ENCODE measurements around the gene ARMC2. TPM values are rescaled to one million over a fixed set of nuclear protein-coding genes. Genes with fewer than 3 reads are reported as not detected.

ARMC2 gene, protein sequence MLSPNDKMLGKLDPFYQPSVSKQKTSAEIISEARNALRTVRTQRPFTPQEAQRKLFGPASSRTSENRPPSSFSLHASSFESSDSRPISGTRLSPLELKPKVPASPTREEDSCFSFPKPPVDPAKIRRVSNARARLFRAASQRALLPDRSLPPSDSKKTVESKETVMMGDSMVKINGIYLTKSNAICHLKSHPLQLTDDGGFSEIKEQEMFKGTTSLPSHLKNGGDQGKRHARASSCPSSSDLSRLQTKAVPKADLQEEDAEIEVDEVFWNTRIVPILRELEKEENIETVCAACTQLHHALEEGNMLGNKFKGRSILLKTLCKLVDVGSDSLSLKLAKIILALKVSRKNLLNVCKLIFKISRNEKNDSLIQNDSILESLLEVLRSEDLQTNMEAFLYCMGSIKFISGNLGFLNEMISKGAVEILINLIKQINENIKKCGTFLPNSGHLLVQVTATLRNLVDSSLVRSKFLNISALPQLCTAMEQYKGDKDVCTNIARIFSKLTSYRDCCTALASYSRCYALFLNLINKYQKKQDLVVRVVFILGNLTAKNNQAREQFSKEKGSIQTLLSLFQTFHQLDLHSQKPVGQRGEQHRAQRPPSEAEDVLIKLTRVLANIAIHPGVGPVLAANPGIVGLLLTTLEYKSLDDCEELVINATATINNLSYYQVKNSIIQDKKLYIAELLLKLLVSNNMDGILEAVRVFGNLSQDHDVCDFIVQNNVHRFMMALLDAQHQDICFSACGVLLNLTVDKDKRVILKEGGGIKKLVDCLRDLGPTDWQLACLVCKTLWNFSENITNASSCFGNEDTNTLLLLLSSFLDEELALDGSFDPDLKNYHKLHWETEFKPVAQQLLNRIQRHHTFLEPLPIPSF
- polyA plus RNA-seq (ENCODE audit: low read depth in 6 of 6), result 1 to 10 TPM; 3.4 to 4.9 (median 4.4) TPM

GRCh38 chr6:108848116-108848868 is at the start of gene ARMC2:
Gene ARMC2 (plus strand): TSS chr6:108848422. CDS start chr6:108854268, 5,846 bp downstream.
- Mint-ChIP-seq H3K36me3 (no peaks in the 10 kb centered on the region), H3K4me3 (peak within 1 kb of the TSS; percentile 85 to 93 (median 91)), H3K4me1 (peaks cover 7 to 10% (median 7%) of the 10 kb centered on the region in 3 donors), H3K27ac (peak within 1 kb of the TSS; percentile 87 to 95 (median 88)), H3K27me3 (no peaks in the 10 kb centered on the region), H3K9me3 (no peaks in the 10 kb centered on the region)
- DNase-seq (peak; percentile 92), ATAC-seq (ENCODE audit: low read depth in 2 of 2) (peak; percentile 87 to 89)

GRCh38 chr6:108798670-108799353 is 49.4 kb upstream of the ARMC2 start:
- Mint-ChIP-seq H3K4me3 (peak overlapping the region in 5 of 8 donors; percentile 48 to 82 (median 54)), H3K4me1 (peaks cover 8 to 19% (median 17%) of the 10 kb centered on the region in 3 donors), H3K27ac (no peak overlapping the region), H3K27me3 (peaks cover 14 to 32% (median 20%) of the 10 kb centered on the region in 3 donors), H3K36me3 (no peaks in the 10 kb centered on the region), H3K9me3 (no peaks in the 10 kb centered on the region)
- no peak for DNase-seq
- ATAC-seq (ENCODE audit: low read depth in 2 of 2), result peak; percentile 55 to 71

GRCh38 chr6:108799354-108799717 is 48.9 kb upstream of the ARMC2 start:
- Mint-ChIP-seq H3K27ac (no peak overlapping the region), H3K4me1 (peaks cover 8 to 19% (median 17%) of the 10 kb centered on the region in 3 donors), H3K9me3 (no peaks in the 10 kb centered on the region), H3K27me3 (peaks cover 14 to 32% (median 20%) of the 10 kb centered on the region in 3 donors), H3K36me3 (no peaks in the 10 kb centered on the region), H3K4me3 (no peak overlapping the region)
- ATAC-seq (ENCODE audit: low read depth in 2 of 2) (no peak), DNase-seq (no peak)

GRCh38 chr6:108799791-108800190 is 48.4 kb upstream of the ARMC2 start:
- H3K4me1 Mint-ChIP-seq, result peaks cover 8 to 19% (median 17%) of the 10 kb centered on the region in 3 donors
- H3K36me3 Mint-ChIP-seq, result no peaks in the 10 kb centered on the region
- no peak overlapping the region for H3K4me3 Mint-ChIP-seq
- DNase-seq, result no peak
- H3K27ac Mint-ChIP-seq, result no peak overlapping the region
- no peak for ATAC-seq (ENCODE audit: low read depth in 2 of 2)
- no peaks in the 10 kb centered on the region for H3K9me3 Mint-ChIP-seq
- peaks cover 14 to 29% (median 20%) of the 10 kb centered on the region in 3 donors for H3K27me3 Mint-ChIP-seq

GRCh38 chr6:108800427-108800864 is 47.8 kb upstream of the ARMC2 start:
- ATAC-seq (ENCODE audit: low read depth in 2 of 2) (no peak), DNase-seq (no peak)
- H3K27me3 Mint-ChIP-seq, result peaks cover 14 to 26% (median 20%) of the 10 kb centered on the region in 3 donors
- no peak overlapping the region for H3K4me3 Mint-ChIP-seq
- H3K4me1 Mint-ChIP-seq, result peaks cover 8 to 23% (median 19%) of the 10 kb centered on the region in 3 donors
- no peaks in the 10 kb centered on the region for H3K9me3 Mint-ChIP-seq
- no peak overlapping the region for H3K27ac Mint-ChIP-seq
- H3K36me3 Mint-ChIP-seq, result no peaks in the 10 kb centered on the region

GRCh38 chr6:108801366-108801765 is 46.9 kb upstream of the ARMC2 start:
- H3K36me3 Mint-ChIP-seq, result no peaks in the 10 kb centered on the region
- H3K9me3 Mint-ChIP-seq, result no peaks in the 10 kb centered on the region
- peaks cover 14 to 20% (median 20%) of the 10 kb centered on the region in 3 donors for H3K27me3 Mint-ChIP-seq
- peaks cover 12 to 27% (median 12%) of the 10 kb centered on the region in 3 donors for H3K4me1 Mint-ChIP-seq
- no peak for DNase-seq
- H3K27ac Mint-ChIP-seq, result no peak overlapping the region
- H3K4me3 Mint-ChIP-seq, result no peak overlapping the region
- no peak for ATAC-seq (ENCODE audit: low read depth in 2 of 2)

DNA sequence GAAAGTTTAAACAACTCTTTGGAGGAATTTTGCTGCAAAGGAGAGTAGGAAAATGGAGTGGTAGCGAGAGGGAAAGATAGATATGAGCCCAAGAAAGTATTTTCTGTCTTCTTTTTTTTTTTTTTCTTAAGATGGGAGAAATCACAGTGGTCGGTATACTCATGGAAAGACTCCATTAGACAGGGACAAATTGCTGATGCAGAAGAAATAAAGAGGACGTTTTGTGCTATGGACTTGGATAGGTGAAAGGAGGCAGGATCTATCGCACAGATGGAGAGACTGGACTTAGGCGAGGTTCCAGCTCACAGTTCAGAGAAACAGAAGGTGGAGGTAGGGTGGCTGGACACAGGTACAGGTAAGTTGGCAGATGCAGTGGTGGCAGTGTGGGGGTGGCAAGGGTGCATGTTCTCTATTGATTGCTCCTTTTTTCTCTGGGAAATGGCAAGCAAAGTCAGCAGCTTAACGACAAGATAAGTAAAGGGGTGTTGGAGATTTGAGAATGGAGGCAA is 44.2 kb upstream of the ARMC2 start:
- H3K27me3 Mint-ChIP-seq, result peaks cover under 1 to 8% (median 6%) of the 10 kb centered on the region in 3 donors
- H3K4me1 Mint-ChIP-seq, result peaks cover 0 to 14% (median 4%) of the 10 kb centered on the region in 3 donors
- H3K9me3 Mint-ChIP-seq, result no peaks in the 10 kb centered on the region
- no peak overlapping the region for H3K27ac Mint-ChIP-seq
- no peaks in the 10 kb centered on the region for H3K36me3 Mint-ChIP-seq
- ATAC-seq (ENCODE audit: low read depth in 2 of 2), result no peak
- no peak for DNase-seq
- H3K4me3 Mint-ChIP-seq, result no peak overlapping the region

DNA sequence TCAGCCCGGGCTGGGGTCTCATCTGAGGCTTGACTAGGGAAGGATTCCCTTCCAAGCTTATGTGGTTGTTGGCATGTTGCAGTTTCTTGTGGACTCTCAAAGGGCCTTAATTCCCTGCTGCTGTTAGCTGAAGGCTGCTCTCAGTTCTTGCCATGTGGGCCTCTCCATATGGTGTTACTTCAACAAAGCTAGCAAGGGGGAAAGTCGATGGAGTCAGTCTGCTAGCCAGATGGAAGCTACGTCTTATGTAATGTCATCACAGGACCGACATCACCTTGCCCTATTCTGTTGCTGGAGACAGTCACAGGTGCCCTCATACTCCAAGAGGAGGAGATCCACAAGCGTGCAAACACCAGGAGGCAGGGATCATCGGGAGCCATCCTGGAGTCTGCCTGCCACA is 43.3 kb upstream of the ARMC2 start:
- peaks cover 0 to 14% (median 4%) of the 10 kb centered on the region in 3 donors for H3K4me1 Mint-ChIP-seq
- H3K36me3 Mint-ChIP-seq, result no peaks in the 10 kb centered on the region
- no peaks in the 10 kb centered on the region for H3K27me3 Mint-ChIP-seq
- ATAC-seq (ENCODE audit: low read depth in 2 of 2), result no peak
- DNase-seq, result no peak
- no peak overlapping the region for H3K27ac Mint-ChIP-seq
- no peaks in the 10 kb centered on the region for H3K9me3 Mint-ChIP-seq
- H3K4me3 Mint-ChIP-seq, result no peak overlapping the region

DNA sequence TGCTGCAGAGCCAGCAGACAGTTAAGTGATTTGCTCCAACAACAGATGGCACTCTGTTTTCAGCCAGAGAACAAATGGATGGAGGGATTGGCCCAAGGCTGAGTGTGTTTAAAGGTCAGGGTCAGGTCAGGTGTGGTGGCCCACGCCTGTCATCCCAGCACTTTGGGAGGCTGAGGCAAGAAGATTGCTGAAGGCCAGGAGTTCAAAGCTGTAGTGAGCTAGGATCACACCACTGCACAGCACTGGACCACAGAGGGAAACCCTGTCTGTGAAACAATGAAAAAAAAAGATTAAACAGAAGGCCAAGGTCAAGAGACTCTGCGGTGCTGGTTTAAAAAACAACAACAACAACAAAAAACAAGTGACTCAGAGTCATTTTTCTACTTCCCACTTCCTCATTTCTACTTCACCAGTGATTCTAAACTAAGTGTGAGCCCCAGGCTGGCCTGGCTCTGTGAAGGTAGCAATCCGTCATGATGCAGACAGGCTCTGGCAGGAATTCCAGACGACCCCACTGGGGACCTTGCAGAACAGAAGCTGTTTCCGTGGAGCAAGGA is 42.5 kb upstream of the ARMC2 start:
- H3K27me3 Mint-ChIP-seq, result no peaks in the 10 kb centered on the region
- peaks cover 0 to 14% (median 4%) of the 10 kb centered on the region in 3 donors for H3K4me1 Mint-ChIP-seq
- no peaks in the 10 kb centered on the region for H3K9me3 Mint-ChIP-seq
- no peaks in the 10 kb centered on the region for H3K36me3 Mint-ChIP-seq
- H3K27ac Mint-ChIP-seq, result peak overlapping the region in 2 of 6 donors; percentile 17 to 26
- ATAC-seq (ENCODE audit: low read depth in 2 of 2), result peak; percentile 49 to 54
- no peak for DNase-seq
- no peak overlapping the region for H3K4me3 Mint-ChIP-seq

- Mint-ChIP-seq H3K4me1 (peaks cover 0 to 14% (median 4%) of the 10 kb centered on the region in 3 donors), H3K27me3 (no peaks in the 10 kb centered on the region), H3K9me3 (no peaks in the 10 kb centered on the region), H3K4me3 (no peak overlapping the region), H3K27ac (peak overlapping the region in 2 of 6 donors; percentile 25 to 26), H3K36me3 (no peaks in the 10 kb centered on the region)
- no peak for DNase-seq
- no peak for ATAC-seq (ENCODE audit: low read depth in 2 of 2)
Measured at GRCh38 chr6:108806171-108806570, 42.1 kb upstream of the ARMC2 start.

- Mint-ChIP-seq H3K4me1 (peaks cover 0 to 14% (median 4%) of the 10 kb centered on the region in 3 donors), H3K4me3 (no peak overlapping the region), H3K9me3 (no peaks in the 10 kb centered on the region), H3K27me3 (no peaks in the 10 kb centered on the region), H3K36me3 (no peaks in the 10 kb centered on the region), H3K27ac (no peak overlapping the region)
- ATAC-seq (ENCODE audit: low read depth in 2 of 2), result no peak
- DNase-seq, result no peak
Measured at GRCh38 chr6:108806665-108807064, 41.6 kb upstream of the ARMC2 start.

DNA sequence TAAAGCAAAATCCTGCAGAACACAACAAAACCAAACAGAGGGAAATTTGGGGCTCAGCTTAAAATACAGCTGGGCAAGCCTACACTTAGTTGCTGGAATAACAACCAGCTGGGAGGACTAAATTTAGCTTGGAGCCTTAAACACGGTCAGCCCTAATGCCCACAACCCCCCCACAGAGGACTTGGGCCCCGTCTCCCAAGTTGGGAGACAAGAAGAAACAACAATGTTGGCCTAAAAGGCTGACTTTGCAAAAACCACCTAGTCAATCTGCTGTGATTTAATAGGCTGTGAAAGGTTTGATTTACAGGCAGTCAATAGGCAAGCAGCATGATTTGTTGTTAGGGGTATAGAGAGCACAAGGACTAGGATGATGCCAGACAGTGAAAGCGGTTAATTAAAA is 40.3 kb upstream of the ARMC2 start:
- Mint-ChIP-seq H3K4me3 (no peak overlapping the region), H3K9me3 (no peaks in the 10 kb centered on the region), H3K4me1 (peaks cover 0 to 14% (median 4%) of the 10 kb centered on the region in 3 donors), H3K27me3 (no peaks in the 10 kb centered on the region), H3K27ac (no peak overlapping the region), H3K36me3 (no peaks in the 10 kb centered on the region)
- DNase-seq (no peak), ATAC-seq (ENCODE audit: low read depth in 2 of 2) (no peak)

Data from naive B cell (primary cell).